Upper lobe of left lung (tissue), 4 donors: Measurements from ENCODE around the gene MRAP2.

Source experiments
- CTCF ChIP-seq, 6 experiments: fragments of 450-650 bp in 4 of 6; fragments of 200-600 bp in 2 of 6; sonication (generic) in 2 of 6; IDR thresholded peaks; one replicate each; pipeline ENCODE4 v1.5.1; 2016 to 2019; ENCODE audit warnings: antibody characterized with exemption in 6 of 6
- EP300 ChIP-seq, 4 donors: sonication (generic); formaldehyde crosslinking; IDR thresholded peaks; one replicate each; pipeline ENCODE4 v1.5.1; 2017; ENCODE audit warnings: antibody characterized with exemption in 4 of 4, control low read depth in 2 of 4
- POLR2A ChIP-seq, 4 donors: fragments of 450-650 bp; IDR thresholded peaks; one replicate each; pipeline ENCODE4 v1.5.1; 2016 to 2017; ENCODE audit warnings: antibody characterized with exemption in 4 of 4, mild to moderate bottlenecking in 2 of 4
- POLR2AphosphoS5 ChIP-seq, 2 donors: sonication (generic); formaldehyde crosslinking; IDR thresholded peaks; one replicate each; pipeline ENCODE4 v1.5.1; 2017; ENCODE audit warnings: antibody characterized with exemption in 2 of 2

DNA sequence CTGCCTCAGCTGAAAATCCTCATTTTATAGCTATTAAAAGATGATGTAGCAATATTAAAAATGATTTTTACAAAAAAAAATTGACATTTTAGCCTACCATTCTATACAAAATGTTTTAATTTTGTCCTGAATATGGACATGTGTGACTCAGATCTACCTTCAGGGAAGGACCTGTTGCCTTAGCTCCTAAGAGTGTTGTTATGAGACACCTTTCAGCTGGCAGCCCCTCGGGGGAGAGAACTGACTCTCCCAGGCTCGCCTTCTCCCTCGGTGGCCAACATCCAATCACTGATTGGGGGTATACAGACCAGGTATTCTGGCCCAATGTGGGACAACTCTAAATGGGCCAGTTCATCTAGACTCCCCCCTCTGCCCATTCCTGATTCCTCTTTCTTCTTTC is 32.5 kb upstream of the MRAP2 start:
- no peak for TF ChIP-seq CTCF (IDR thresholded peaks at IDR 0.05)
- TF ChIP-seq EP300 (IDR thresholded peaks at IDR 0.05) = no peak
- no peak for TF ChIP-seq POLR2AphosphoS5 (IDR thresholded peaks at IDR 0.05)
- TF ChIP-seq POLR2A (IDR thresholded peaks at IDR 0.05) = no peak
